OCI-LY3 (cell line): ENCODE measurements around the gene PDXK.

Experiments used
- H2AFZ ChIP-seq: fragments of 200-600, 300-600 bp; shearing (Covaris generic); 2 replicates; pipeline ENCODE4 v1.6.0; 2014; ENCODE audit warnings: antibody characterized with exemption, low read depth, low read length
- H3K27ac ChIP-seq: fragments of 200-600, 300-600 bp; sonication (generic); 2 replicates; pipeline ENCODE4 v1.5.1; 2014; ENCODE audit warnings: mild to moderate bottlenecking, low read length, moderate library complexity, mixed read lengths
- H3K27me3 ChIP-seq: fragments of 200-600, 300-600 bp; sonication (generic); 2 replicates; pipeline ENCODE4 v1.6.1; 2014; ENCODE audit warnings: low read depth, low read length, mixed read lengths
- H3K36me3 ChIP-seq: fragments of 200-600, 300-600 bp; sonication (generic); replicated peaks from 2 replicates; pipeline ENCODE3; 2014; ENCODE audit warnings: low read depth, low read length, mixed read lengths
- H3K4me1 ChIP-seq: fragments of 300-600, 200-600 bp; sonication (generic); 2 replicates; pipeline ENCODE4 v1.6.1; 2014; ENCODE audit warnings: low read length, mixed read lengths
- H3K4me2 ChIP-seq: fragments of 200-600, 300-600 bp; sonication (generic); 2 replicates; pipeline ENCODE4 v1.6.1; 2014; ENCODE audit warnings: low read length, mixed read lengths
- H3K4me3 ChIP-seq: fragments of 300-600, 200-600 bp; sonication (generic); 2 replicates; pipeline ENCODE4 v1.5.1; 2014; ENCODE audit warnings: antibody characterized with exemption, mild to moderate bottlenecking, low read length, moderate library complexity
- H3K79me2 ChIP-seq: fragments of 300-600, 200-600 bp; shearing (Covaris generic); 2 replicates; pipeline ENCODE4 v1.6.1; 2014; ENCODE audit warnings: mild to moderate bottlenecking, low read length, mixed read lengths
- H3K9ac ChIP-seq: fragments of 300-600, 200-600 bp; shearing (Covaris generic); 2 replicates; pipeline ENCODE4 v1.6.0; 2014; ENCODE audit warnings: mild to moderate bottlenecking, low read length, moderate library complexity
- H3K9me3 ChIP-seq: fragments of 200-600, 300-600 bp; shearing (Covaris generic); 2 replicates; pipeline ENCODE4 v1.6.1; 2014; ENCODE audit warnings: low read length, mixed read lengths; ENCODE audit not compliant: insufficient read depth
- H4K20me1 ChIP-seq: fragments of 200-600, 300-600 bp; sonication (generic); 2 replicates; pipeline ENCODE4 v1.6.1; 2016; ENCODE audit warnings: low read length, mixed read lengths; ENCODE audit not compliant: insufficient read depth
- CTCF ChIP-seq: fragments of 200-600, 300-600 bp; sonication (generic); IDR thresholded peaks from 2 replicates; pipeline ENCODE4 v1.5.1; 2014; ENCODE audit warnings: antibody characterized with exemption, low read length, low read depth
- EZH2phosphoT487 ChIP-seq: fragments of 200-600 bp; shearing (Covaris generic); IDR thresholded peaks from 2 replicates; pipeline ENCODE4 v1.6.1; 2018; ENCODE audit warnings: antibody characterized with exemption, mixed run types, low read depth

The PDXK gene

GRCh38 chr21:43692949-43693348 lies 26.0 kb upstream of the PDXK start:
- no peak overlapping the region for H3K9ac ChIP-seq
- TF ChIP-seq EZH2phosphoT487 = no peak
- TF ChIP-seq CTCF = no peak
- no peak overlapping the region for H3K27ac ChIP-seq
- no peaks in the 10 kb centered on the region for H3K4me1 ChIP-seq
- no peak overlapping the region for H3K4me2 ChIP-seq
- H3K9me3 ChIP-seq = no peaks in the 10 kb centered on the region
- no peaks in the 10 kb centered on the region for H3K27me3 ChIP-seq
- H4K20me1 ChIP-seq = no peaks in the 10 kb centered on the region
- peaks cover 26% of the 10 kb centered on the region for H3K36me3 ChIP-seq
- H3K4me3 ChIP-seq = no peak overlapping the region
- H3K79me2 ChIP-seq = no peaks in the 10 kb centered on the region
- H2AFZ ChIP-seq = no peak overlapping the region

GRCh38 chr21:43693981-43694380 lies 24.9 kb upstream of the PDXK start:
- Histone ChIP-seq H3K4me1 (no peaks in the 10 kb centered on the region), H3K27ac (no peak overlapping the region), H3K79me2 (no peaks in the 10 kb centered on the region), H3K9me3 (no peaks in the 10 kb centered on the region), H2AFZ (no peak overlapping the region), H3K9ac (no peak overlapping the region), H3K36me3 (peaks cover 25% of the 10 kb centered on the region), H3K27me3 (no peaks in the 10 kb centered on the region), H3K4me2 (no peak overlapping the region), H4K20me1 (no peaks in the 10 kb centered on the region), H3K4me3 (no peak overlapping the region)
- TF ChIP-seq CTCF = no peak
- TF ChIP-seq EZH2phosphoT487 = no peak

- no peaks in the 10 kb centered on the region for H4K20me1 ChIP-seq
- no peaks in the 10 kb centered on the region for H3K9me3 ChIP-seq
- TF ChIP-seq EZH2phosphoT487 (no peak), CTCF (no peak)
- no peak overlapping the region for H2AFZ ChIP-seq
- H3K4me1 ChIP-seq = no peaks in the 10 kb centered on the region
- H3K79me2 ChIP-seq = no peaks in the 10 kb centered on the region
- no peak overlapping the region for H3K9ac ChIP-seq
- H3K36me3 ChIP-seq = peaks cover 22% of the 10 kb centered on the region
- no peaks in the 10 kb centered on the region for H3K27me3 ChIP-seq
- H3K27ac ChIP-seq = no peak overlapping the region
- no peak overlapping the region for H3K4me3 ChIP-seq
- no peak overlapping the region for H3K4me2 ChIP-seq
These were observed 24.4 kb upstream of the PDXK start for GRCh38 chr21:43694437-43695079.

- H3K4me3 ChIP-seq = no peak overlapping the region
- no peaks in the 10 kb centered on the region for H3K9me3 ChIP-seq
- H4K20me1 ChIP-seq = no peaks in the 10 kb centered on the region
- H3K4me1 ChIP-seq = no peaks in the 10 kb centered on the region
- no peak overlapping the region for H3K4me2 ChIP-seq
- no peak overlapping the region for H3K9ac ChIP-seq
- H3K27me3 ChIP-seq = no peaks in the 10 kb centered on the region
- H3K79me2 ChIP-seq = no peaks in the 10 kb centered on the region
- no peak overlapping the region for H3K27ac ChIP-seq
- H3K36me3 ChIP-seq = peaks cover 14% of the 10 kb centered on the region
- no peak overlapping the region for H2AFZ ChIP-seq
- TF ChIP-seq CTCF (no peak), EZH2phosphoT487 (no peak)
These were observed 22.7 kb upstream of the PDXK start for GRCh38 chr21:43696214-43696613.
